ENCODE results near the gene CNOT6.

Gene CNOT6

GRCh38 chr5:180613188-180613813, 119.1 kb downstream of the CNOT6 start:
- DNase-seq, result no peak
- H3K56ac ChIP-seq (ENCODE audit: low read length), result no peak overlapping the region
- no peak overlapping the region for H3K18ac ChIP-seq (ENCODE audit: low read length)
- H2BK15ac ChIP-seq (replicated peaks; ENCODE audit: low read depth), result no peak overlapping the region
- no peak overlapping the region for H4K8ac ChIP-seq (ENCODE audit: low read depth, low read length)
- H2BK5ac ChIP-seq (ENCODE audit: low read length), result no peak overlapping the region
- no peak overlapping the region for H4K5ac ChIP-seq (ENCODE audit: low read length)
- H3K4me2 ChIP-seq (ENCODE audit: low read length), result no peak overlapping the region
- H2AK5ac ChIP-seq (ENCODE audit: low read length), result no peak overlapping the region
- H3K79me2 ChIP-seq (ENCODE audit: control insufficient read depth, insufficient read depth, low read length), result no peaks in the 10 kb centered on the region
- no peak overlapping the region for H3K27ac ChIP-seq (ENCODE audit: low read depth, low read length)
- H3K27me3 ChIP-seq (ENCODE audit: insufficient read depth, low read length, poor library complexity), result no peaks in the 10 kb centered on the region
- H3K4ac ChIP-seq (ENCODE audit: low read depth, low read length), result no peak overlapping the region
- H3K9ac ChIP-seq (ENCODE audit: low read length), result no peak overlapping the region
- no peaks in the 10 kb centered on the region for H3K4me1 ChIP-seq (ENCODE audit: control insufficient read depth, low read depth, low read length)
- no peaks in the 10 kb centered on the region for H3K36me3 ChIP-seq (ENCODE audit: control insufficient read depth, insufficient read depth, low read length)
- H3K23ac ChIP-seq (ENCODE audit: low read length), result no peak overlapping the region
- no CpG with 5 or more reads among the region's 19 CpGs for WGBS (ENCODE audit: extremely low coverage, insufficient coverage, low lambda C conversion rate)
- no peak overlapping the region for H3K4me3 ChIP-seq (ENCODE audit: low read length)
- no peaks in the 10 kb centered on the region for H3K79me1 ChIP-seq (ENCODE audit: low read length)
- H2BK120ac ChIP-seq (ENCODE audit: low read depth, low read length), result no peak overlapping the region

- Histone ChIP-seq H2AK5ac (ENCODE audit: low read length) (no peak overlapping the region), H3K9ac (ENCODE audit: low read length) (no peak overlapping the region), H3K27me3 (ENCODE audit: insufficient read depth, low read length, poor library complexity) (no peaks in the 10 kb centered on the region), H3K4ac (ENCODE audit: low read depth, low read length) (no peak overlapping the region), H2BK15ac (replicated peaks; ENCODE audit: low read depth) (no peak overlapping the region), H3K18ac (ENCODE audit: low read length) (no peak overlapping the region), H3K4me1 (ENCODE audit: control insufficient read depth, low read depth, low read length) (no peaks in the 10 kb centered on the region), H2BK5ac (ENCODE audit: low read length) (no peak overlapping the region), H3K27ac (ENCODE audit: low read depth, low read length) (no peak overlapping the region), H3K56ac (ENCODE audit: low read length) (no peak overlapping the region), H3K4me3 (ENCODE audit: low read length) (no peak overlapping the region), H3K4me2 (ENCODE audit: low read length) (no peak overlapping the region), H3K23ac (ENCODE audit: low read length) (no peak overlapping the region), H3K79me1 (ENCODE audit: low read length) (no peaks in the 10 kb centered on the region), H2BK120ac (ENCODE audit: low read depth, low read length) (no peak overlapping the region), H3K36me3 (ENCODE audit: control insufficient read depth, insufficient read depth, low read length) (no peaks in the 10 kb centered on the region), H4K8ac (ENCODE audit: low read depth, low read length) (no peak overlapping the region), H4K5ac (ENCODE audit: low read length) (no peak overlapping the region), H3K79me2 (ENCODE audit: control insufficient read depth, insufficient read depth, low read length) (no peaks in the 10 kb centered on the region)
- no peak for DNase-seq
- WGBS (ENCODE audit: extremely low coverage, insufficient coverage, low lambda C conversion rate), result no CpG with 5 or more reads among the region's 11 CpGs
These were observed 119.6 kb downstream of the CNOT6 start for GRCh38 chr5:180613814-180614188.

GRCh38 chr5:180618487-180618828, 124.3 kb downstream of the CNOT6 start:
- H2BK120ac ChIP-seq (ENCODE audit: low read depth, low read length), result no peak overlapping the region
- peak overlapping the region; percentile 73 for H3K9ac ChIP-seq (ENCODE audit: low read length)
- H3K79me2 ChIP-seq (ENCODE audit: control insufficient read depth, insufficient read depth, low read length), result no peaks in the 10 kb centered on the region
- no CpG with 5 or more reads among the region's 15 CpGs for WGBS (ENCODE audit: extremely low coverage, insufficient coverage, low lambda C conversion rate)
- no peak overlapping the region for H3K27ac ChIP-seq (ENCODE audit: low read depth, low read length)
- no peaks in the 10 kb centered on the region for H3K4me1 ChIP-seq (ENCODE audit: control insufficient read depth, low read depth, low read length)
- no peak overlapping the region for H3K23ac ChIP-seq (ENCODE audit: low read length)
- peak overlapping the region; percentile 21 for H3K4me2 ChIP-seq (ENCODE audit: low read length)
- H4K5ac ChIP-seq (ENCODE audit: low read length), result no peak overlapping the region
- no peak overlapping the region for H3K18ac ChIP-seq (ENCODE audit: low read length)
- no peak overlapping the region for H4K8ac ChIP-seq (ENCODE audit: low read depth, low read length)
- H2AK5ac ChIP-seq (ENCODE audit: low read length), result no peak overlapping the region
- no peaks in the 10 kb centered on the region for H3K27me3 ChIP-seq (ENCODE audit: insufficient read depth, low read length, poor library complexity)
- H3K4me3 ChIP-seq (ENCODE audit: low read length), result no peak overlapping the region
- no peaks in the 10 kb centered on the region for H3K79me1 ChIP-seq (ENCODE audit: low read length)
- DNase-seq, result no peak
- peak overlapping the region; percentile 85 for H3K56ac ChIP-seq (ENCODE audit: low read length)
- no peak overlapping the region for H2BK5ac ChIP-seq (ENCODE audit: low read length)
- no peak overlapping the region for H3K4ac ChIP-seq (ENCODE audit: low read depth, low read length)
- no peaks in the 10 kb centered on the region for H3K36me3 ChIP-seq (ENCODE audit: control insufficient read depth, insufficient read depth, low read length)
- H2BK15ac ChIP-seq (replicated peaks; ENCODE audit: low read depth), result no peak overlapping the region

GRCh38 chr5:180618829-180619562, 124.8 kb downstream of the CNOT6 start:
- H3K27me3 ChIP-seq (ENCODE audit: insufficient read depth, low read length, poor library complexity), result no peaks in the 10 kb centered on the region
- H2BK120ac ChIP-seq (ENCODE audit: low read depth, low read length), result no peak overlapping the region
- H4K5ac ChIP-seq (ENCODE audit: low read length), result no peak overlapping the region
- H3K4me3 ChIP-seq (ENCODE audit: low read length), result peak overlapping the region; percentile 35
- peak overlapping the region; percentile 73 for H3K9ac ChIP-seq (ENCODE audit: low read length)
- H2BK15ac ChIP-seq (replicated peaks; ENCODE audit: low read depth), result no peak overlapping the region
- peak; percentile 81 for DNase-seq
- no peaks in the 10 kb centered on the region for H3K79me2 ChIP-seq (ENCODE audit: control insufficient read depth, insufficient read depth, low read length)
- no peaks in the 10 kb centered on the region for H3K79me1 ChIP-seq (ENCODE audit: low read length)
- H3K56ac ChIP-seq (ENCODE audit: low read length), result peak overlapping the region; percentile 85
- H3K18ac ChIP-seq (ENCODE audit: low read length), result peak overlapping the region; percentile 33
- no peak overlapping the region for H3K23ac ChIP-seq (ENCODE audit: low read length)
- no CpG with 5 or more reads among the region's 90 CpGs for WGBS (ENCODE audit: extremely low coverage, insufficient coverage, low lambda C conversion rate)
- peak overlapping the region; percentile 79 for H3K4me2 ChIP-seq (ENCODE audit: low read length)
- no peak overlapping the region for H2AK5ac ChIP-seq (ENCODE audit: low read length)
- H2BK5ac ChIP-seq (ENCODE audit: low read length), result no peak overlapping the region
- no peak overlapping the region for H3K27ac ChIP-seq (ENCODE audit: low read depth, low read length)
- no peaks in the 10 kb centered on the region for H3K36me3 ChIP-seq (ENCODE audit: control insufficient read depth, insufficient read depth, low read length)
- H3K4me1 ChIP-seq (ENCODE audit: control insufficient read depth, low read depth, low read length), result no peaks in the 10 kb centered on the region
- no peak overlapping the region for H4K8ac ChIP-seq (ENCODE audit: low read depth, low read length)
- no peak overlapping the region for H3K4ac ChIP-seq (ENCODE audit: low read depth, low read length)

GRCh38 chr5:180619563-180619915, 125.4 kb downstream of the CNOT6 start:
- no peak overlapping the region for H3K4me2 ChIP-seq (ENCODE audit: low read length)
- no peak overlapping the region for H3K56ac ChIP-seq (ENCODE audit: low read length)
- H2BK15ac ChIP-seq (replicated peaks; ENCODE audit: low read depth), result no peak overlapping the region
- no peak overlapping the region for H3K4me3 ChIP-seq (ENCODE audit: low read length)
- H4K8ac ChIP-seq (ENCODE audit: low read depth, low read length), result no peak overlapping the region
- no peak for DNase-seq
- H2BK5ac ChIP-seq (ENCODE audit: low read length), result no peak overlapping the region
- H3K79me2 ChIP-seq (ENCODE audit: control insufficient read depth, insufficient read depth, low read length), result no peaks in the 10 kb centered on the region
- no peaks in the 10 kb centered on the region for H3K27me3 ChIP-seq (ENCODE audit: insufficient read depth, low read length, poor library complexity)
- no peak overlapping the region for H3K18ac ChIP-seq (ENCODE audit: low read length)
- H3K36me3 ChIP-seq (ENCODE audit: control insufficient read depth, insufficient read depth, low read length), result no peaks in the 10 kb centered on the region
- H3K4ac ChIP-seq (ENCODE audit: low read depth, low read length), result no peak overlapping the region
- no peaks in the 10 kb centered on the region for H3K79me1 ChIP-seq (ENCODE audit: low read length)
- no CpG with 5 or more reads among the region's 22 CpGs for WGBS (ENCODE audit: extremely low coverage, insufficient coverage, low lambda C conversion rate)
- no peak overlapping the region for H2AK5ac ChIP-seq (ENCODE audit: low read length)
- no peak overlapping the region for H4K5ac ChIP-seq (ENCODE audit: low read length)
- no peak overlapping the region for H3K27ac ChIP-seq (ENCODE audit: low read depth, low read length)
- H2BK120ac ChIP-seq (ENCODE audit: low read depth, low read length), result no peak overlapping the region
- H3K4me1 ChIP-seq (ENCODE audit: control insufficient read depth, low read depth, low read length), result no peaks in the 10 kb centered on the region
- no peak overlapping the region for H3K23ac ChIP-seq (ENCODE audit: low read length)
- H3K9ac ChIP-seq (ENCODE audit: low read length), result no peak overlapping the region

- no peak overlapping the region for H3K56ac ChIP-seq (ENCODE audit: low read length)
- no peak overlapping the region for H2BK120ac ChIP-seq (ENCODE audit: low read depth, low read length)
- H3K4me2 ChIP-seq (ENCODE audit: low read length), result no peak overlapping the region
- no peak overlapping the region for H4K5ac ChIP-seq (ENCODE audit: low read length)
- H3K27ac ChIP-seq (ENCODE audit: low read depth, low read length), result no peak overlapping the region
- no peak overlapping the region for H2BK5ac ChIP-seq (ENCODE audit: low read length)
- H3K9ac ChIP-seq (ENCODE audit: low read length), result no peak overlapping the region
- no CpG with 5 or more reads among the region's 14 CpGs for WGBS (ENCODE audit: extremely low coverage, insufficient coverage, low lambda C conversion rate)
- H3K79me1 ChIP-seq (ENCODE audit: low read length), result no peaks in the 10 kb centered on the region
- no peak overlapping the region for H3K4ac ChIP-seq (ENCODE audit: low read depth, low read length)
- no peak for DNase-seq
- no peak overlapping the region for H3K4me3 ChIP-seq (ENCODE audit: low read length)
- H3K27me3 ChIP-seq (ENCODE audit: insufficient read depth, low read length, poor library complexity), result no peaks in the 10 kb centered on the region
- H3K36me3 ChIP-seq (ENCODE audit: control insufficient read depth, insufficient read depth, low read length), result no peaks in the 10 kb centered on the region
- H3K79me2 ChIP-seq (ENCODE audit: control insufficient read depth, insufficient read depth, low read length), result no peaks in the 10 kb centered on the region
- no peak overlapping the region for H4K8ac ChIP-seq (ENCODE audit: low read depth, low read length)
- H3K18ac ChIP-seq (ENCODE audit: low read length), result no peak overlapping the region
- no peak overlapping the region for H3K23ac ChIP-seq (ENCODE audit: low read length)
- no peaks in the 10 kb centered on the region for H3K4me1 ChIP-seq (ENCODE audit: control insufficient read depth, low read depth, low read length)
- H2AK5ac ChIP-seq (ENCODE audit: low read length), result no peak overlapping the region
- H2BK15ac ChIP-seq (replicated peaks; ENCODE audit: low read depth), result no peak overlapping the region
These were observed 125.8 kb downstream of the CNOT6 start for GRCh38 chr5:180620014-180620413.
